Smooth muscle cell (in vitro differentiated cells): ENCODE data around the gene APBB2. TPM values are rescaled to one million over a fixed set of nuclear protein-coding genes. Genes with fewer than 3 reads are reported as not detected.

Experiments used
- DNase-seq: peaks from one replicate; lab custom pipeline; 2025; ENCODE audit not compliant: unreplicated experiment; lab: John Stamatoyannopoulos, UW
- H2AFZ ChIP-seq: fragments of 200-600 bp; sonication (generic); 2 replicates; pipeline ENCODE4 v1.6.0; 2016; ENCODE audit warnings: antibody characterized with exemption, low read depth, mild to moderate bottlenecking
- H3F3A ChIP-seq: fragments of 200-600 bp; sonication (generic); 2 replicates; pipeline ENCODE4 v1.6.0; 2017; ENCODE audit warnings: antibody characterized with exemption, low read depth
- H3K27ac ChIP-seq: fragments of 200-600 bp; sonication (generic); 2 replicates; pipeline ENCODE4 v1.5.1; 2016; ENCODE audit warnings: low read depth, mild to moderate bottlenecking
- H3K27me3 ChIP-seq: fragments of 200-600 bp; sonication (generic); 2 replicates; pipeline ENCODE4 v1.6.1; 2016; ENCODE audit warnings: low read depth, mild to moderate bottlenecking
- H3K36me3 ChIP-seq: fragments of 200-600 bp; sonication (generic); 2 replicates; pipeline ENCODE4 v1.5.1; 2016; ENCODE audit warnings: low read depth
- H3K4me1 ChIP-seq: fragments of 200-600 bp; sonication (generic); 2 replicates; pipeline ENCODE4 v1.5.1; 2016; ENCODE audit warnings: low read depth
- H3K4me2 ChIP-seq: fragments of 200-600 bp; sonication (generic); 2 replicates; pipeline ENCODE4 v1.6.0; 2016; ENCODE audit warnings: mild to moderate bottlenecking
- H3K4me3 ChIP-seq: fragments of 200-600 bp; sonication (generic); 2 replicates; pipeline ENCODE4 v1.5.1; 2016; ENCODE audit warnings: mild to moderate bottlenecking
- H3K79me2 ChIP-seq: fragments of 200-600 bp; sonication (generic); 2 replicates; pipeline ENCODE4 v1.6.0; 2016; ENCODE audit warnings: low read depth, mild to moderate bottlenecking
- H3K9ac ChIP-seq: fragments of 200-600 bp; sonication (generic); 2 replicates; pipeline ENCODE4 v1.6.0; 2016; ENCODE audit warnings: low read depth
- H3K9me3 ChIP-seq: fragments of 200-600 bp; sonication (generic); replicated peaks from 2 replicates; pipeline ENCODE4 v1.5.1; 2016; ENCODE audit warnings: low read depth
- H4K20me1 ChIP-seq: fragments of 200-600 bp; sonication (generic); 2 replicates; pipeline ENCODE4 v1.6.0; 2016; ENCODE audit warnings: low read depth
- CTCF ChIP-seq: fragments of 200-600 bp; sonication (generic); IDR thresholded peaks from 2 replicates; pipeline ENCODE4 v1.5.1; 2017; ENCODE audit warnings: borderline replicate concordance, mild to moderate bottlenecking, antibody characterized with exemption; ENCODE audit not compliant: insufficient read depth, poor library complexity, severe bottlenecking
- WGBS: methylation state at CpG from one replicate; pipeline ENCODE4 v1.1.7; 2016; ENCODE audit warnings: low lambda C conversion rate; 5-methylcytosine and 5-hydroxymethylcytosine counted together
- polyA plus RNA-seq: library from polyadenylated mRNA; unstranded; fragments of >200 nt; fragmentation: Nextera tagmentation; extraction: Ambion mirVana; gene quantifications from 2 replicates; pipeline ENCODE4 v1.2.1, GENCODE V29; 2016
- total RNA-seq: library from RNA; depleted of rRNA; stranded (reverse); fragments of >200 nt; gene quantifications from 2 replicates; pipeline ENCODE4 v1.2.3, GENCODE V29; 2014

The APBB2 gene
- total and polyA plus RNA-seq, 2 experiments from 2014 or later: 22.1 to 60.9 TPM

DNA sequence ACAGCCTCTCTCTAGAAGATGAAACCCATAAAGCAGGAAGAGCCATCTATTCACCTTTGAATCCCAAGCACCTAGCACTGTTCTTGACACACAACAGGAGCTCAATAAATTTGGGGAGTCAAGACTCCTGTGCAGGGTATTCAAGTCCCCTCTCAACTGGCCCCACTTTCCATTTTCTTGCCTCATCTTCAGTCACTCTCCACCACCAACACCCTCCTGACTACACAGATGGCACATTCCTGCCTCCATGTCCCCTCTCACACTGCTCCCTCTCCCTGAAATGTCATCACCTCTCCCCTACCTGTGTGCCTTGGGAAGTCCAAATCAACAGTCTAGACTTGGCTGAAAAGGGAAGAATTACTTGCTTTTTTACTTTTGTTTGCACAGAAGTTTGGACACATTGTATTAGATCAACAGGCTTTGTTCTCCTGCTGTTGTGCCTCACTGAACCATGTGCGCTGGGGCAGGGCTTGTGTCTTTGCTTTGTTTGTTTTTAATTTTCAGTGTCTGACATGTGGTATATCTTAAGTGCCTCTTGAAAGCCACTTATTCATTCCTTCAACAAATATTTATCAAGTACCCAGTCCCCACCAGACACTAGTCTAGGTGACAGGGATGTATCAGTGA lies 85.1 kb downstream of the APBB2 start:
- no peak overlapping the region for H3K9ac ChIP-seq
- no peak overlapping the region for H3K4me3 ChIP-seq
- no peak overlapping the region for H3K4me2 ChIP-seq
- no peaks in the 10 kb centered on the region for H4K20me1 ChIP-seq
- DNase-seq: no peak
- 100% methylated on average over 1 of the region's 1 CpG for WGBS
- TF ChIP-seq CTCF: no peak
- no peaks in the 10 kb centered on the region for H3K36me3 ChIP-seq
- no peaks in the 10 kb centered on the region for H3K27me3 ChIP-seq
- H3K27ac ChIP-seq: no peak overlapping the region
- peaks cover 60% of the 10 kb centered on the region for H3K79me2 ChIP-seq
- H2AFZ ChIP-seq: no peak overlapping the region
- peaks cover 4% of the 10 kb centered on the region for H3F3A ChIP-seq
- no peaks in the 10 kb centered on the region for H3K9me3 ChIP-seq
- H3K4me1 ChIP-seq: peaks cover 23% of the 10 kb centered on the region

GRCh38 chr4:41125558-41126311 lies 88.6 kb downstream of the APBB2 start:
- H3K27ac ChIP-seq: peak overlapping the region; percentile 60
- no peak for DNase-seq
- peaks cover 6% of the 10 kb centered on the region for H3F3A ChIP-seq
- no peak overlapping the region for H3K4me3 ChIP-seq
- H3K9me3 ChIP-seq: no peaks in the 10 kb centered on the region
- TF ChIP-seq CTCF: no peak
- peaks cover 59% of the 10 kb centered on the region for H3K79me2 ChIP-seq
- 74% methylated on average over 7 of the region's 7 CpGs for WGBS
- no peaks in the 10 kb centered on the region for H4K20me1 ChIP-seq
- peaks cover under 1% of the 10 kb centered on the region for H3K4me1 ChIP-seq
- no peak overlapping the region for H3K9ac ChIP-seq
- peak overlapping the region; percentile 1 for H3K4me2 ChIP-seq
- H3K36me3 ChIP-seq: no peaks in the 10 kb centered on the region
- no peak overlapping the region for H2AFZ ChIP-seq
- no peaks in the 10 kb centered on the region for H3K27me3 ChIP-seq

GRCh38 chr4:41124916-41125548 lies 89.3 kb downstream of the APBB2 start:
- Histone ChIP-seq H4K20me1 (no peaks in the 10 kb centered on the region), H3K4me2 (peak overlapping the region; percentile 13), H3K79me2 (peaks cover 54% of the 10 kb centered on the region), H3K4me1 (peaks cover 4% of the 10 kb centered on the region), H3K9ac (no peak overlapping the region), H3K27ac (peak overlapping the region; percentile 60), H3K9me3 (no peaks in the 10 kb centered on the region), H3K27me3 (no peaks in the 10 kb centered on the region), H3K36me3 (no peaks in the 10 kb centered on the region), H3K4me3 (no peak overlapping the region), H3F3A (peaks cover 8% of the 10 kb centered on the region), H2AFZ (no peak overlapping the region)
- WGBS: 54% methylated on average over 3 of the region's 3 CpGs
- DNase-seq: no peak
- TF ChIP-seq CTCF: no peak
